ENCODE results near the gene TNFRSF18. TPM values are rescaled to one million over a fixed set of nuclear protein-coding genes. Genes with fewer than 3 reads are reported as not detected.

The TNFRSF18 gene
- total RNA-seq, 2 experiments from 2014 or later = 375 to 387 TPM

- H3K36me3 Mint-ChIP-seq = peaks cover 80% of the 10 kb centered on the region
- peak overlapping the region; percentile 93 for H3K4me3 Mint-ChIP-seq
- no peaks in the 10 kb centered on the region for H3K9me3 Mint-ChIP-seq
- peak overlapping the region; percentile 100 for H3K27ac Mint-ChIP-seq
- intact Hi-C loops (cut with micrococcal nuclease) = loop anchor here (5.0 kb wide), 2 partner anchors 92 to 153 kb away; partner anchors contain the start of genes ACAP3 and PUSL1
- peak; percentile 63 for DNase-seq
- H3K27me3 Mint-ChIP-seq = no peaks in the 10 kb centered on the region
- POLR2A ChIA-PET = interaction anchor here (0.8 to 5.7 kb wide), 8 partner anchors 9 to 182 kb away, joined by 3 to 107 read pairs (median 6); partner anchors contain the start of genes B3GALT6, SDF4 and TNFRSF18
- CTCF ChIA-PET = interaction anchor here (0.6 to 3.0 kb wide), 4 partner anchors 8 to 93 kb away, joined by 3 to 18 read pairs (median 6); partner anchors contain the start of genes SDF4 and TNFRSF18
- peaks cover 51% of the 10 kb centered on the region for H3K4me1 Mint-ChIP-seq (ENCODE audit: low read depth)
These were observed 8.8 kb upstream of the TNFRSF18 start for GRCh38 chr1:1215080-1215676.

- H3K4me3 Mint-ChIP-seq = peak within 1 kb of the TSS; percentile 93
- H3K9me3 Mint-ChIP-seq = no peaks in the 10 kb centered on the region
- peak within 1 kb of the TSS; percentile 100 for H3K27ac Mint-ChIP-seq
- peaks cover 78% of the 10 kb centered on the region for H3K36me3 Mint-ChIP-seq
- intact Hi-C loops (cut with micrococcal nuclease) = no loop called here
- ChIA-PET CTCF (interaction anchor here (2.0 kb wide), 1 partner anchor 91 kb away, joined by 6 read pairs; no protein-coding TSS in a partner anchor), POLR2A (interaction anchor here (1.3 to 2.3 kb wide), 2 partner anchors 13 to 17 kb away, joined by 3 to 7 read pairs; no protein-coding TSS in a partner anchor)
- peak; percentile 73 for DNase-seq
- H3K27me3 Mint-ChIP-seq = no peaks in the 10 kb centered on the region
- peaks cover 49% of the 10 kb centered on the region for H3K4me1 Mint-ChIP-seq (ENCODE audit: low read depth)
These were observed 7.2 kb upstream of the TNFRSF18 start, which contains the start of gene TNFRSF4 for GRCh38 chr1:1213345-1214265. TNFRSF4 (minus strand) TSS chr1:1214153; CDS start chr1:1214127, 26 bp downstream.

GRCh38 chr1:1212780-1213344 is 6.5 kb upstream of the TNFRSF18 start:
- ChIA-PET CTCF (interaction anchor here (1.2 to 2.0 kb wide), 3 partner anchors 18 to 92 kb away, joined by 3 to 6 read pairs (median 3); no protein-coding TSS in a partner anchor), POLR2A (interaction anchor here (0.7 to 1.3 kb wide), 3 partner anchors 18 to 91 kb away, joined by 3 read pairs; no protein-coding TSS in a partner anchor)
- Mint-ChIP-seq H3K27me3 (no peaks in the 10 kb centered on the region), H3K4me1 (ENCODE audit: low read depth) (peaks cover 49% of the 10 kb centered on the region), H3K27ac (peak overlapping the region; percentile 100), H3K36me3 (peaks cover 76% of the 10 kb centered on the region), H3K9me3 (no peaks in the 10 kb centered on the region), H3K4me3 (peak overlapping the region; percentile 81)
- intact Hi-C loops (cut with micrococcal nuclease) = no loop called here
- DNase-seq = peak; percentile 72

GRCh38 chr1:1211541-1212441 is 5.4 kb upstream of the TNFRSF18 start:
- no peaks in the 10 kb centered on the region for H3K27me3 Mint-ChIP-seq
- ChIA-PET POLR2A (interaction anchor here (0.7 to 0.8 kb wide), 2 partner anchors 19 to 90 kb away, joined by 3 read pairs; no protein-coding TSS in a partner anchor), CTCF (interaction anchor here (1.2 to 1.3 kb wide), 2 partner anchors 19 to 91 kb away, joined by 3 read pairs; no protein-coding TSS in a partner anchor)
- peaks cover 67% of the 10 kb centered on the region for H3K36me3 Mint-ChIP-seq
- H3K9me3 Mint-ChIP-seq = no peaks in the 10 kb centered on the region
- H3K4me1 Mint-ChIP-seq (ENCODE audit: low read depth) = peaks cover 44% of the 10 kb centered on the region
- no peak for DNase-seq
- peak overlapping the region; percentile 100 for H3K27ac Mint-ChIP-seq
- intact Hi-C loops (cut with micrococcal nuclease) = no loop called here
- H3K4me3 Mint-ChIP-seq = peak overlapping the region; percentile 91

GRCh38 chr1:1210726-1211540 is 4.5 kb upstream of the TNFRSF18 start:
- peak; percentile 10 for DNase-seq
- Mint-ChIP-seq H3K9me3 (no peaks in the 10 kb centered on the region), H3K27ac (peak overlapping the region; percentile 100), H3K4me1 (ENCODE audit: low read depth) (peaks cover 42% of the 10 kb centered on the region), H3K27me3 (no peaks in the 10 kb centered on the region), H3K36me3 (peaks cover 62% of the 10 kb centered on the region), H3K4me3 (peak overlapping the region; percentile 91)
- intact Hi-C loops (cut with micrococcal nuclease) = no loop called here
- ChIA-PET CTCF (interaction anchor here (0.8 to 1.5 kb wide), 2 partner anchors 63 to 81 kb away, joined by 3 read pairs; partner anchors contain the start of gene UBE2J2), POLR2A (interaction anchor here (8.3 kb wide), 1 partner anchor 6 kb away, joined by 107 read pairs; no protein-coding TSS in a partner anchor)

GRCh38 chr1:1208713-1209433 is 2.5 kb upstream of the TNFRSF18 start:
- CTCF ChIA-PET = interaction anchor here (2.4 kb wide), 1 partner anchor 87 kb away, joined by 13 read pairs; no protein-coding TSS in a partner anchor
- peak overlapping the region; percentile 91 for H3K4me3 Mint-ChIP-seq
- DNase-seq = peak; percentile 86
- no peaks in the 10 kb centered on the region for H3K27me3 Mint-ChIP-seq
- peak overlapping the region; percentile 100 for H3K27ac Mint-ChIP-seq
- POLR2A ChIA-PET = interaction anchor here (0.6 to 8.3 kb wide), 3 partner anchors 8 to 92 kb away, joined by 3 to 107 read pairs (median 4); no protein-coding TSS in a partner anchor
- H3K4me1 Mint-ChIP-seq (ENCODE audit: low read depth) = peaks cover 30% of the 10 kb centered on the region
- intact Hi-C loops (cut with micrococcal nuclease) = loop anchor here (1.0 to 10.0 kb wide), 4 partner anchors 7 to 174 kb away; partner anchors contain the start of gene C1orf159
- H3K9me3 Mint-ChIP-seq = no peaks in the 10 kb centered on the region
- peaks cover 57% of the 10 kb centered on the region for H3K36me3 Mint-ChIP-seq

- DNase-seq = no peak
- Mint-ChIP-seq H3K4me3 (peak overlapping the region; percentile 91), H3K9me3 (no peaks in the 10 kb centered on the region), H3K27me3 (no peaks in the 10 kb centered on the region), H3K36me3 (peaks cover 54% of the 10 kb centered on the region), H3K27ac (peak overlapping the region; percentile 100), H3K4me1 (ENCODE audit: low read depth) (peaks cover 31% of the 10 kb centered on the region)
- intact Hi-C loops (cut with micrococcal nuclease) = loop anchor here (10.0 kb wide), 1 partner anchor 173 kb away; no protein-coding TSS in a partner anchor
- ChIA-PET CTCF (interaction anchor here (1.3 to 2.4 kb wide), 4 partner anchors 9 to 174 kb away, joined by 3 to 13 read pairs (median 6); no protein-coding TSS in a partner anchor), POLR2A (interaction anchor here (0.9 to 8.3 kb wide), 5 partner anchors 10 to 92 kb away, joined by 3 to 107 read pairs (median 4); partner anchors contain the start of gene C1orf159)
These were observed 1.1 kb upstream of the TNFRSF18 start for GRCh38 chr1:1207571-1207892.

- peak overlapping the region; percentile 100 for H3K27ac Mint-ChIP-seq
- intact Hi-C loops (cut with micrococcal nuclease) = loop anchor here (1.0 to 10.0 kb wide), 2 partner anchors 70 to 172 kb away; no protein-coding TSS in a partner anchor
- H3K9me3 Mint-ChIP-seq = no peaks in the 10 kb centered on the region
- no peaks in the 10 kb centered on the region for H3K27me3 Mint-ChIP-seq
- ChIA-PET POLR2A (interaction anchor here (0.6 to 8.3 kb wide), 6 partner anchors 10 to 91 kb away, joined by 3 to 107 read pairs (median 4); partner anchors contain the start of gene C1orf159), CTCF (interaction anchor here (1.3 to 2.4 kb wide), 4 partner anchors 10 to 174 kb away, joined by 3 to 13 read pairs (median 6); no protein-coding TSS in a partner anchor)
- H3K4me3 Mint-ChIP-seq = peak overlapping the region; percentile 84
- H3K4me1 Mint-ChIP-seq (ENCODE audit: low read depth) = peaks cover 31% of the 10 kb centered on the region
- peak; percentile 60 for DNase-seq
- H3K36me3 Mint-ChIP-seq = peaks cover 52% of the 10 kb centered on the region
These were observed 657 bp upstream of the TNFRSF18 start for GRCh38 chr1:1206966-1207531.

Data from activated CD4-positive, alpha-beta memory T cell treated with anti-CD3 and anti-CD28 coated beads for 36 hours (primary cell).